Activated CD4-positive, alpha-beta T cell treated with anti-CD3 and anti-CD28 coated beads, Interleukin-2, Interleukin-6, amounts not matched to agents 100 ng/mL and 50 ng/mL, durations not matched to agents 16 hours and 8 hours (primary cell): ENCODE data around the gene TENM3.

Experiments
- DNase-seq: peaks from one replicate; pipeline ENCODE4 v3.0.0-alpha.2; 2020

TENM3 gene

DNA sequence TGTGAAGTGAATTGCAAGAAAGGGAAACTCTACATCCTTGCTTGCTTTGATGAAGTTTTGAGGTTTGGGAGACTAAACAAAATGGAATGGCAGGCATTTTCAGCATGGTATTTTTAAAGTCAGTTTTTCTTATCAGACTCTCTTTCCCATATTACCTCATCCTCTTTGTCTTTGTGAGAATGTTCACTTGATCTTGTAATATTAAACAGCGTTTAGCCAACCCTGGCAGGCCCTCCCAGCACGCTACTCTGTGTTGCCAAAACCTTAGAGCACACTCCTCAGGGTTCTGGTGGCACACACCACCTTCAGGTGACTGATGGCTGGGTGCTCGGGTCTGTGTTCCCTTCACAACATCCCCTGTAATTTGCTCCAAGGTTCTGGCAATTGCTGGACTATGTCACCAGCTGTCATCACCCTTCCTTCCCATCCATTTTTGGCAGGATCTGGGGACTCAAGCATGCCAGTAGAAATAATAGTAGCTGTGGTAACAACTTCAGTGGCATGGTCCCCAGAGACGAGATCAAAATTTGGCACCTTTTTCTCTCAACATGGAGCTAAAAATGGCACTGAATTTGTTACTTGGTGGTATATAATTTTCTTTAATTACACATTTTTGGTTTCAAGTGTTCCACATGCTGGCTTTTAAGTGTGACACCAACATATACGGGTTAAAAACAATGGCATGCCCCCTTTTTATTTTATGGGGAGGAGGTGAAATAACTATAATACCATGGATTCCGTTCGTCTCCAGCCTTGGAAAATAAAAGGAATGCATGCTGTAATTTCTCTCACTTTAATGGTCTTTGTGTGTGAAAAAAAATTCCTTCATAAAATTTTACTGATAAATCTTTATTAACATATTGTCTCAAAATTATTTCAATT lies 400.8 kb downstream of the TENM3 start:
- no peak for DNase-seq

GRCh38 chr4:182644683-182645050 lies 401.5 kb downstream of the TENM3 start:
- DNase-seq: no peak

GRCh38 chr4:182645511-182645910 lies 402.3 kb downstream of the TENM3 start:
- no peak for DNase-seq

DNA sequence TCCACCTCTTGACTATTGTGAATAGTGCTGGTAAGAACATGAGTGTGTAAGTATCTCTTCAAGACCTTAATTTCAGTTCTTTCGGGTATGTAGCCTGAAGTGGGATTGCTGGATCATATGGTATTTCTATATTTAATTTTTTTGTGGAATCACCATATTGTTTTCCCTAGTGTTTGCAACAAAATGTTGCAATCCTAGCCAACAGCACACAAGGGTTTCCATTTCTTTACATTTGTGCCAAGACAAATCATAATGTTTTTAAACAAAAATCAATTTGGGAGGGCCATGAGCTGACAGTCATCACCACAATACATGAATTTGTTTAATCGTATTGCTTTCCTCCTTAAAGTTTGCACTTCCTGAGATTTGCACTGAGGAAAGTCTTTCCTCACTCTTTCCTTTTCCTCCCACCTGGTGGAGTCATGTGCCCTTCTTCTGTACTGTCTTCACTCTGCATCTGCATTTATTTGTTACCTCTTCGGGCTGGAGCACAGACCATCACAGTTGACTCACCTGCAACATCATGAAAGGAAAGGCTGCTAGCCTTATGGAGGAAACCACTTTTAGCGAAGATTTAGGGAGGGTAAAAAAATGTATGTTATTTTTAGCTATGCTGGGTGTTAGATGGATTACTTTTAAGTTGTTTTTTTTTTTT lies 404.6 kb downstream of the TENM3 start:
- DNase-seq: no peak

DNA sequence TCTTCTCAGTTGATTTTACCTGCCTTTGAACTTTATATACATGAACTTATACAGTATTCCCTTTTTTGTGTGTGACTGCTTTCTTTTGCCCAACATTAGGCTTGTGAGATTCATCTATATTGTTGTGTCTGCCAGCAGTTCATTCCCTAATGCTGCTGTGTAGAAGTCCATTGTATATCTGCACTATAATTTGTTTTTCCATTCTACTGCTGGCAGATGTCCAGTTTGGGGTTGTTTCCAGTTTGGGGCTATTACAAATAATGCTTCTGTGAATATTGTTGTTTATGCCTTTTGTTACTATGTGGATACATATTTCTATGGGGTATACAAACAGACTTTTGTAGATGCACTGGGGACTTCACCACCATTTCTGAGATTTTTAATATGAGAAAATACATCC lies 405.6 kb downstream of the TENM3 start:
- DNase-seq: no peak

DNA sequence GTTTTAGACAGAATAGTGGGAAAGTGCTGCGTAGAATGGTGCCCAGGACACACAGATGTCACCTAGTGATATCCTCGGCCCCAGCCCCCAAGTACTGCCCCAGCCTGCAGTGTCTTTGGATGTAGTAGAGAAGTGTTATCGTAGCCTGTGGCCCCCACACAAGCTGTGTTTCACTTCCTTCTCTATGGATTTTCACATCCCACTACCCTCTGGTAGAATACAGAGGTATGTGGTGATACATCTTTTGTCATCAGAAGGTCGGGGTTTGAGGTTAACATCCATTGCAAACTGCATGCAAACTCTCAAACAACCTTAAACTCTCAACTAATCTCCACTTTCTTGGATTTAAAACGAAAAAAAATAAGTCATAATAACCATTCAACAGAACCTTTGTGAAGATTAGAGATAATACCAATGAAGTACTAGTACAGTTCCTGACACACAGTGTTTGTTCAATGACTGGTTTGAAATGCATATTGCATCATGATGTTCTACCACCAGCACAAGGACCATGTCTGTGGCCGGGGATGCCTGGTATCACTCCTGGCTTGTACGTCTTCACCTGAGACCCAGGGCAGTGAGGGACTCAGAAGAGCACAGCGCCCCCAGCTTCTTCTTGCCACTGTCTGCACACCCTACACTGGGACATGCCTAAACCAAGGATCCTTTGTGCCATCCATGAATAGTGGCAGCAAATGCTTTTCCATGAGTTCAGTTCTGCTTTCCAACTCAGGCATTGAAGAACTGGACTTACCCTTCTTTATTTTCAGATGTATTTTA lies 406.7 kb downstream of the TENM3 start:
- no peak for DNase-seq

- no peak for DNase-seq
Observed at GRCh38 chr4:182653596-182653995, 410.4 kb downstream of the TENM3 start.

GRCh38 chr4:182655340-182655739 lies 412.1 kb downstream of the TENM3 start:
- no peak for DNase-seq

GRCh38 chr4:182662551-182662950 lies 419.3 kb downstream of the TENM3 start:
- DNase-seq: no peak

DNA sequence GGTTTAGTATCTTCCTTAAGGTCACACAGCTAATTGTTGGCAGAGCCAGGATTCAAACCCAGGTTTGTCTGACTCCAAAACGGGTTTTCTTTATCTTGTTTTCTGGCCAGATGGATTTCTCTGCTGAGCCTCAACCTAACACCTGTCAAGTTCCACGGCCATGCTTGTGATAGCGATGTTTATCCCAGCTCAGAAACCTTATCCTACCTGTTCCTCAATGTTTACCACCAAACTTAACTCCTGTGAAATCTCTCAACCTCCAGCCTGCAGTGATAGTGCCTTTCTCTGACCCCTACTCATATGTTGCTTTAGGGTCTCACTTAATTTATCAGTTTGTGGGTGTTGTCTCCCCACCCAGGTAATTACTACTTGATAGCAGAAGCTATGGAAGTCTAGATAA lies 428.0 kb downstream of the TENM3 start:
- DNase-seq: no peak

GRCh38 chr4:182671749-182672148 lies 428.5 kb downstream of the TENM3 start:
- DNase-seq: no peak

- no peak for DNase-seq
Observed at GRCh38 chr4:182678590-182678989, 435.4 kb downstream of the TENM3 start.

- no peak for DNase-seq
Observed at GRCh38 chr4:182679533-182679932, 436.3 kb downstream of the TENM3 start.

DNA sequence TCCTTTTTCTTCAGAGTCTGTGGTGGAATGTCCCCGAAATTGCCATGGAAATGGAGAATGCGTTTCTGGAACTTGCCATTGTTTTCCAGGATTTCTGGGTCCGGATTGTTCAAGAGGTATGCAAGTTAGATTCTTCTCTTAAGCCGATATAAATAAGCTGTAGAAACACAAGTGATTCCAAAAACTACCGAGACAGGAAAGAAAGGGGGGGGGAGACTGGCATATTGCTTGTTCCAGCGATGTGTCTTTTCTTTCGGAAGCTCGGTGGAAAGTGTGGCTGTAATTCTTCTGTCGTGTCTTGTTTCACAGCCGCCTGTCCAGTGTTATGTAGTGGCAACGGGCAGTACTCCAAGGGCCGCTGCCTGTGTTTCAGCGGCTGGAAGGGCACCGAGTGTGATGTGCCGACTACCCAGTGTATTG lies 437.0 kb downstream of the TENM3 start:
- DNase-seq: no peak

- no peak for DNase-seq
Observed at GRCh38 chr4:182683661-182684060, 440.5 kb downstream of the TENM3 start.

DNA sequence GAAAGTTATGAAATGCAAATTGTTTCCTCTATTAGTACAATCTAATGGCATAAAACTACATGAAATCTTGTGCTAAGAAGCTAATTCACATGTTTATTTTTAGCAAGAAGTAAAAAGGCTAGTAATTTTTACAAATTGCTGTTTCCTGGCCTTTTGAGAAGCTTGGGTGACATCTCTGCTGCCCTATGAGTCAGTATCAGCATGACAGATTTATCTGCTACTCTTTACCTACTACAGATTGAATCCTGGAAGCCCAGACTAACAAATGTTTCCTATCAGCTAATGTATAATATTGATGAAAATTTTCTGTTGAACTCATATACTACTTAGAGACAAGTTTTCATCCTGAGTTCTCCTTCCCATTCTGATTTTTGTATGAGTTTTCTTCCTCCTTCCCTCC lies 441.6 kb downstream of the TENM3 start:
- DNase-seq: no peak

GRCh38 chr4:182688081-182688480 lies 444.9 kb downstream of the TENM3 start:
- DNase-seq: no peak

DNA sequence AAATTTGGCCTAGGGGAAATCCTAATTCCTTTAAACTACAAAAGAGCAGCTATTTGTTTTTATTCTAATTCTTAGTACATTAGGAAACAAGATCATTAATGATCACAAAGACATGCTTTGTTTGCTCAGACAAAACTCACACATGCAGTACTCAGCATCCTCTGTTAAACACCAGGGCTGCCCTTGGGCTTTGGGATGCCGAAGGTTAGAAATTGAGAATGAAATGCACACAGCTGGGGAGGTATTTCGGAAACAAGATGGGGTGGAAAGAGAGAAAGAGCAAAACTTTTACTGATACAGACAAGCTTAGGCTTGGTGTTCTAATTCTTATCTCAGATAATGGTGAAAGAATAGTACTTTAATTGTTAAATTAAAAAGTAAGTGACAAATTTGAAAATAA lies 451.3 kb downstream of the TENM3 start:
- no peak for DNase-seq

- no peak for DNase-seq
Observed at GRCh38 chr4:182695009-182695408, 451.8 kb downstream of the TENM3 start.

DNA sequence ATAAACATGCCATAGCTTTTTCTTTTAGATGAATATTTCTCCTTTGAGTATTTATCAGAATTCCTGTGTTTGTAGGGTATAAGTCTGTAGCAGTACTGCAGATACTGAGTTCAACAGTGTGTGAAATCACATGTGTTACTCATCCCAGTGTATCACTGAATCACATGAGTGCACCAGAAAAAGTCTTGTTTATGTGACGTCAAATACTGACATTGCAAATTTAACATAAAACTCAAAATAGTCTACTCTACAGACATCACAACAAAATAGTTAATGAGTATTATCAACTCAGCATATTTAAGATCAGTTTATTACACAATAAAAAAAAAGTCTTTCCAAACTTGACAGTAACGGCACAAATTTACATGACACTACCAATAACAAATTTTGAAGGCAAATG lies 452.6 kb downstream of the TENM3 start:
- DNase-seq: no peak

- no peak for DNase-seq
Observed at GRCh38 chr4:182697094-182697493, 453.9 kb downstream of the TENM3 start.

- DNase-seq: no peak
Observed at GRCh38 chr4:182698212-182698611, 455.0 kb downstream of the TENM3 start.

DNA sequence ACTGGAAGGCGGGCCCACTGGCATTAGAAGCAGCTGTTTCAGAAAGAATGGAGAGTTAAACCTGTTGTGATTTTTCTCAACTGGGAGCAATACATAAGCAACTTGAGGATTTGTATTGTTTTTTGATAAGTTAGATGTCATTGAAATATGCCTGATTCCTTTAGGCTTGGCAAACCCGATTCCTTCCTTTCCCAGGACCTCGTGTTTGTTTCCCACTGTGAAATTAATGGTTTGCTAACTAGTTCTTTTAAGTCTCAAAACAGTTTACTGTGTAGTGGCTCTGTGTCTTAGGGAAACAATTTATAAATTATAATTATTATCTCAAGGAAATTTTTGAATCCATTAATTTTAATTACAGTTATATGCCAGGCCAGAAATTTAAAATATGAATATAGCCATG lies 456.0 kb downstream of the TENM3 start:
- DNase-seq: no peak

- DNase-seq: no peak
Observed at GRCh38 chr4:182699795-182700194, 456.6 kb downstream of the TENM3 start.
